Astrocyte of the spinal cord (primary cell): ENCODE results near the gene AOC1.

ENCODE experiments used
- DNase-seq: peaks from one replicate; pipeline ENCODE4 v3.0.0; 2011; ENCODE audit warnings: low read depth, low spot score
- H3K4me3 ChIP-seq: 2 replicates; pipeline ENCODE4 v1.5.1; 2011; ENCODE audit warnings: low read depth, mild to moderate bottlenecking, low read length, moderate library complexity
- in situ Hi-C: cut with HindIII; loops from 2 replicates; pipeline ENCODE4 v1.10.0; 2017; ENCODE audit warnings: low sequenced_read_pairs
- TF ChIP-seq, protein P1 (sequence below): IDR thresholded peaks from 2 replicates; pipeline ENCODE4 v1.5.1; 2012; ENCODE audit warnings: low read depth, mild to moderate bottlenecking, low read length, inconsistent platforms

Gene AOC1

DNA sequence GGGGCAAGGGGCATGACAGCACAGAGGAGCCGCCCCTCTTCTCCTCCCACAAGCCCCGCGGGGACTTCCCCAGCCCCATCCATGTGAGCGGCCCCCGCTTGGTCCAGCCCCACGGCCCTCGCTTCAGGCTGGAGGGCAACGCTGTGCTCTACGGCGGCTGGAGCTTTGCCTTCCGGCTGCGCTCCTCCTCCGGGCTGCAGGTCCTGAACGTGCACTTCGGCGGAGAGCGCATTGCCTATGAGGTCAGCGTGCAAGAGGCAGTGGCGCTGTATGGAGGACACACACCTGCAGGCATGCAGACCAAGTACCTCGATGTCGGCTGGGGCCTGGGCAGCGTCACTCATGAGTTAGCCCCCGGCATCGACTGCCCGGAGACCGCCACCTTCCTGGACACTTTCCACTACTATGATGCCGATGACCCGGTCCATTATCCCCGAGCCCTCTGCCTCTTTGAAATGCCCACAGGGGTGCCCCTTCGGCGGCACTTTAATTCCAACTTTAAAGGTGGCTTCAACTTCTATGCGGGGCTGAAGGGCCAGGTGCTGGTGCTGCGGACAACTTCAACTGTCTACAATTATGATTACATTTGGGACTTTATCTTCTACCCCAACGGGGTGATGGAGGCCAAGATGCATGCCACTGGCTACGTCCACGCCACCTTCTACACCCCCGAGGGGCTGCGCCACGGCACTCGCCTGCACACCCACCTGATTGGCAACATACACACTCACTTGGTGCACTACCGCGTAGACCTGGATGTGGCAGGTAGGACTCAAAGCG, 5.1 kb downstream of the AOC1 start:
- H3K4me3 ChIP-seq, result no peak overlapping the region
- TF ChIP-seq, protein P1, sequence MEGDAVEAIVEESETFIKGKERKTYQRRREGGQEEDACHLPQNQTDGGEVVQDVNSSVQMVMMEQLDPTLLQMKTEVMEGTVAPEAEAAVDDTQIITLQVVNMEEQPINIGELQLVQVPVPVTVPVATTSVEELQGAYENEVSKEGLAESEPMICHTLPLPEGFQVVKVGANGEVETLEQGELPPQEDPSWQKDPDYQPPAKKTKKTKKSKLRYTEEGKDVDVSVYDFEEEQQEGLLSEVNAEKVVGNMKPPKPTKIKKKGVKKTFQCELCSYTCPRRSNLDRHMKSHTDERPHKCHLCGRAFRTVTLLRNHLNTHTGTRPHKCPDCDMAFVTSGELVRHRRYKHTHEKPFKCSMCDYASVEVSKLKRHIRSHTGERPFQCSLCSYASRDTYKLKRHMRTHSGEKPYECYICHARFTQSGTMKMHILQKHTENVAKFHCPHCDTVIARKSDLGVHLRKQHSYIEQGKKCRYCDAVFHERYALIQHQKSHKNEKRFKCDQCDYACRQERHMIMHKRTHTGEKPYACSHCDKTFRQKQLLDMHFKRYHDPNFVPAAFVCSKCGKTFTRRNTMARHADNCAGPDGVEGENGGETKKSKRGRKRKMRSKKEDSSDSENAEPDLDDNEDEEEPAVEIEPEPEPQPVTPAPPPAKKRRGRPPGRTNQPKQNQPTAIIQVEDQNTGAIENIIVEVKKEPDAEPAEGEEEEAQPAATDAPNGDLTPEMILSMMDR, result no peak
- DNase-seq, result no peak
- in situ Hi-C loops, result no loop called here

DNA sequence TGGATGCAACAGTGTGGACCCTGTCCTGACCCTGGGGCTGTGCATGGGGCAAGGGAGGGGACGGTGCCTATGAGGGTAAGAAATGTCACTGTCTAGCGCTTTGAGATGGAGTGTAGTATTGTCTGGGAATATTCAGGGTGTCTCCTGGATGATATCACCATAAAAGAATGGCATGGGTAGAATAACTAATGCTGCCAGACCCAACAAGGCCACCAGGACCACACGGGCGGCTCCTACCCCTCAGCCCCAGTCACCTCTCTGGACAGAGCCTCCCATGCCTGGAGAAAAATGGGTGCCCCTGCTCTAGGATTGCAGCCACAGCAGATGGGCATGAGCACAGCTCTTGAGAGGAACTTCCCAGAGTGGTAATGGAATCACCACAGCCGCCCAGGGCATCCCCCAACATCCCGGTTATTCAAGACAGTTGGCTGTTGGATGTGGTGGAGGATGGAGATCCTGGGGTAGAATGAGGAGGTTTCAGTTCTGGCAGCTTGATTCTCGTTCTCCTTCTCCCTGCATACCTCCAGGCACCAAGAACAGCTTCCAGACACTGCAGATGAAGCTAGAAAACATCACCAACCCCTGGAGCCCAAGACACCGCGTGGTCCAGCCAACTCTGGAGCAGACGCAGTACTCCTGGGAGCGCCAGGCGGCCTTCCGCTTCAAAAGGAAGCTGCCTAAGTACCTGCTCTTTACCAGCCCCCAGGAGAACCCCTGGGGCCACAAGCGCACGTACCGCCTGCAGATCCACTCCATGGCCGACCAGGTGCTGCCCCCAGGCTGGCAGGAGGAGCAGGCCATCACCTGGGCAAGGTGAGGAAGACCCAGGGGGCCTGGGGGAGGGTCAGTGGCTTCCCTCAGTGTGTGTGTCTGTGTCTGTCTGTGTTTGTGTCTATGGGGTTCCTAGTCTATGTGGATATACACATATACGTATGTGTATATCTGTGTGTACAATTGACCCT, 6.2 kb downstream of the AOC1 start:
- in situ Hi-C loops, result no loop called here
- no peak for DNase-seq
- TF ChIP-seq, protein P1, result no peak
- no peak overlapping the region for H3K4me3 ChIP-seq

DNA sequence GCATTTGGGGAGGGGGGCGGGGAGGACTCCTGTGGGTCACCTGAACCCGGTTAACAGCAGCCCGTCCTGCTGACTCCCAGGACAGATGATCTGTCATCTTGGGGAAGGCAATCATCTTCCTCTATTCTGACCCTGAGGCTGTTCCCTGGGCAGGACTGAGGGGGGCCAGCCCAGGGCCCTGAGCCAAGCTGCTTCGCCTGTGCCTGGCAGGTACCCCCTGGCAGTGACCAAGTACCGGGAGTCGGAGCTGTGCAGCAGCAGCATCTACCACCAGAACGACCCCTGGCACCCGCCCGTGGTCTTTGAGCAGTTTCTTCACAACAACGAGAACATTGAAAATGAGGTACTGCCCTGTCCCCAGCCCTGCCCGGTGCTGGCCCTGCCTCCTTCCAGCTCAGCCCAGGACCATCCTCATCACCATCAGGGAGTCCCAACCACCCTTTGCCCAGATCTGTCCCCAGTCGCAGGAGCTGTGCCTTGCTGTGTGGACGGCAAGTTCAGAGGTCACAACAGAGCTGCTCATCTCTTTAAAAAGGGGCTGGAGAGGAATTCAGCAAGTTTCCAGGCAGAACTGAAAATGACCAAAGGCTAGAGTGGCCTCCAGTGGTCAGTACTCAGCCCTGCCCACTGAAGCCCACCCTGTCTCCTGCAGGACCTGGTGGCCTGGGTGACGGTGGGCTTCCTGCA, 8.1 kb downstream of the AOC1 start:
- in situ Hi-C loops, result no loop called here
- no peak for DNase-seq
- no peak overlapping the region for H3K4me3 ChIP-seq
- TF ChIP-seq, protein P1, result no peak

DNA sequence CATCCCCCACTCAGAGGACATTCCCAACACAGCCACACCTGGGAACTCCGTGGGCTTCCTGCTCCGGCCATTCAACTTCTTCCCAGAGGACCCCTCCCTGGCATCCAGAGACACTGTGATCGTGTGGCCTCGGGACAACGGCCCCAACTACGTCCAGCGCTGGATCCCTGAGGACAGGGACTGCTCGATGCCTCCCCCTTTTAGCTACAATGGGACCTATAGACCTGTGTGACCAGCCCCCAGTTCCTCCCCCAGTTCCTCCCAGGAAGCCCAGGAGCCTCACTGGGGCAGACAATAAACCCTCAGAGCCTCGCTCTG, 8.6 kb downstream of the AOC1 start:
- no peak overlapping the region for H3K4me3 ChIP-seq
- DNase-seq, result no peak
- TF ChIP-seq, protein P1, result no peak
- in situ Hi-C loops, result no loop called here

DNA sequence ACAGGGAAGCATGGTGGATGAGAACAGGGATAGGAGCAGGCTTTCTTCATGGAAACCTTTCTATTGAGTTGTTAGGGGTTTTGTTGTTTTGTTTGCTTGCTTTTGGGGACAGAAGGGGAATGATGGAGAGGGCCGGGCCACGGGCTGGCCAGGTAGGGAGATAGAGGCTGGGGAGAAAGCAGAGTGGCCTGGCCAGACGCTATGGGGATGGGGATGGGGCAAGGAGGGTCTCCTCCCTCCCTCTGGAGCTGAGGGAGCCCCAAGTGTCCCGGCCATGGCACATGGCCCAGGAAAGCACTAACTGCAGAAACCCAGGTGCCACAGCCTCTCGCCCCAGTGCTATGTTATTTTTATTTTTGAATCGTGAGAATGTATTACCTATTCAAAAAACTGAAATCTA, 10.0 kb downstream of the AOC1 start:
- TF ChIP-seq, protein P1, result no peak
- H3K4me3 ChIP-seq, result no peak overlapping the region
- in situ Hi-C loops, result no loop called here
- no peak for DNase-seq

DNA sequence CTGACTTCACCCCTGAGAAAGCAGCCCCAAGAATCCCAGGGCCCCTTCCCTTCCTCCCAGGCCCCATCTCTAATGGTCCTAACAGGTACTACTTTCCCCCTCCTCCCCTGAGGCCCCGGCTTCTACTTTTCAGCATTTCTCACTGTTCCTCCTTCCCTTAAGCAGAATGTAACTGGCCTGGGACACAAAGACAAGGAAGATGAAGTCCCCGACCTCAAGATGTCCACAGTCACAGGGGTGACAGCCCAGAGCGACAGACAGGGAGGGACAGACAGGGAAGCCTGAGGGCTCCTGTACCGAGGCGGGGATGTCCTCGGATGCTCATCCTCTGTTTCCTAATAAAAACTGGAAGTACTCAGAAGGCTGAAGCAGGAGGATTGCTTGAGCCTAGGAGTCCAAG, 11.6 kb downstream of the AOC1 start:
- TF ChIP-seq, protein P1, result no peak
- no peak for DNase-seq
- in situ Hi-C loops, result no loop called here
- no peak overlapping the region for H3K4me3 ChIP-seq
